ENCODE data around the gene ITSN2. TPM values are rescaled to one million over a fixed set of nuclear protein-coding genes. Genes with fewer than 3 reads are reported as not detected.

Gene ITSN2
- total RNA-seq, 4 donors from 2014 or later: 57.9 to 79.7 (median 63.4) TPM

- no peaks in the 10 kb centered on the region for H3K27me3 ChIP-seq
- peaks cover 0 to 96% of the 10 kb centered on the region in 2 donors for H3K36me3 ChIP-seq
- no peaks in the 10 kb centered on the region for H3K9me3 ChIP-seq
- TF ChIP-seq CTCF (IDR thresholded peaks at IDR 0.05) (no peak), POLR2A (IDR thresholded peaks at IDR 0.05) (no peak), POLR2AphosphoS5 (IDR thresholded peaks at IDR 0.05) (no peak), EP300 (IDR thresholded peaks at IDR 0.05) (no peak)
- WGBS, 2 donors (ENCODE audit: low coverage in 1 of 2): 68 to 87% methylated on average over 7 of the region's 17 CpGs
- no peak overlapping the region for H3K27ac ChIP-seq
- no peak for ATAC-seq
- no peak overlapping the region for H3K4me3 ChIP-seq
- no peaks in the 10 kb centered on the region for H3K4me1 ChIP-seq
Observed at GRCh38 chr2:24209389-24210105, 150.8 kb downstream of the ITSN2 start.

- Histone ChIP-seq H3K36me3 (peaks cover 0 to 100% of the 10 kb centered on the region in 2 donors), H3K27me3 (no peaks in the 10 kb centered on the region), H3K27ac (no peak overlapping the region), H3K4me1 (no peaks in the 10 kb centered on the region), H3K4me3 (no peak overlapping the region), H3K9me3 (no peaks in the 10 kb centered on the region)
- no peak for TF ChIP-seq POLR2AphosphoS5 (IDR thresholded peaks at IDR 0.05)
- TF ChIP-seq POLR2A (IDR thresholded peaks at IDR 0.05): no peak
- TF ChIP-seq EP300 (IDR thresholded peaks at IDR 0.05): no peak
- TF ChIP-seq CTCF (IDR thresholded peaks at IDR 0.05): no peak
- no peak for ATAC-seq
- WGBS, 2 donors (ENCODE audit: low coverage in 1 of 2): 87 to 100% methylated on average over 4 to 7 of the region's 16 CpGs
Observed at GRCh38 chr2:24208490-24208889, 151.8 kb downstream of the ITSN2 start.

- no peak overlapping the region for H3K27ac ChIP-seq
- H3K4me1 ChIP-seq: no peaks in the 10 kb centered on the region
- H3K36me3 ChIP-seq: peaks cover 0 to 100% of the 10 kb centered on the region in 2 donors
- H3K9me3 ChIP-seq: no peaks in the 10 kb centered on the region
- no peaks in the 10 kb centered on the region for H3K27me3 ChIP-seq
- TF ChIP-seq POLR2A (IDR thresholded peaks at IDR 0.05) (no peak), POLR2AphosphoS5 (IDR thresholded peaks at IDR 0.05) (no peak), EP300 (IDR thresholded peaks at IDR 0.05) (no peak), CTCF (IDR thresholded peaks at IDR 0.05) (no peak)
- H3K4me3 ChIP-seq: no peak overlapping the region
- 81% methylated on average over 8 of the region's 11 CpGs; no CpG with 5 or more reads in 1 of the 2 donors for WGBS, 2 donors (ENCODE audit: low coverage in 1 of 2)
- ATAC-seq: no peak
Observed at GRCh38 chr2:24207359-24207758, 153.0 kb downstream of the ITSN2 start.

- Histone ChIP-seq H3K4me1 (no peaks in the 10 kb centered on the region), H3K27me3 (no peaks in the 10 kb centered on the region), H3K36me3 (peaks cover 0 to 97% of the 10 kb centered on the region in 2 donors), H3K9me3 (no peaks in the 10 kb centered on the region), H3K4me3 (no peak overlapping the region), H3K27ac (no peak overlapping the region)
- WGBS, 2 donors (ENCODE audit: low coverage in 1 of 2): 72 to 81% methylated on average over 6 to 8 of the region's 8 CpGs
- no peak for ATAC-seq
- no peak for TF ChIP-seq POLR2AphosphoS5 (IDR thresholded peaks at IDR 0.05)
- no peak for TF ChIP-seq POLR2A (IDR thresholded peaks at IDR 0.05)
- TF ChIP-seq CTCF (IDR thresholded peaks at IDR 0.05): no peak
- no peak for TF ChIP-seq EP300 (IDR thresholded peaks at IDR 0.05)
Observed at GRCh38 chr2:24206714-24207113, 153.6 kb downstream of the ITSN2 start.

GRCh38 chr2:24206242-24206641 lies 154.1 kb downstream of the ITSN2 start:
- peaks cover 0 to 97% of the 10 kb centered on the region in 2 donors for H3K36me3 ChIP-seq
- no peaks in the 10 kb centered on the region for H3K27me3 ChIP-seq
- H3K27ac ChIP-seq: no peak overlapping the region
- no peak overlapping the region for H3K4me3 ChIP-seq
- no peaks in the 10 kb centered on the region for H3K4me1 ChIP-seq
- ATAC-seq: no peak
- 83 to 94% methylated on average over 5 of the region's 6 CpGs for WGBS, 2 donors (ENCODE audit: low coverage in 1 of 2)
- H3K9me3 ChIP-seq: no peaks in the 10 kb centered on the region
- TF ChIP-seq POLR2AphosphoS5 (IDR thresholded peaks at IDR 0.05) (no peak), CTCF (IDR thresholded peaks at IDR 0.05) (no peak), POLR2A (IDR thresholded peaks at IDR 0.05) (no peak), EP300 (IDR thresholded peaks at IDR 0.05) (no peak)
